ES-I3 (cell line): ENCODE data around the gene NSUN5.
"Not testable (repeated sequence)": the region's sequence is repeated elsewhere in the genome, so short reads cannot be mapped to it uniquely, and the experiment has no call there.

Source experiments
- H3K36me3 ChIP-seq: 2 replicates; pipeline ENCODE4 v1.6.1; 2013; ENCODE audit warnings: mild to moderate bottlenecking, low read length, control low read depth, moderate library complexity; ENCODE audit not compliant: insufficient read depth
- H3K4me1 ChIP-seq: 2 replicates; pipeline ENCODE4 v1.6.1; 2013; ENCODE audit warnings: mild to moderate bottlenecking, control low read depth, low read length; ENCODE audit not compliant: insufficient read depth
- H3K9ac ChIP-seq: 2 replicates; pipeline ENCODE4 v1.6.1; 2013; ENCODE audit warnings: low read depth, mild to moderate bottlenecking, low read length, moderate library complexity
- H3K9me3 ChIP-seq: 2 replicates; pipeline ENCODE4 v1.6.1; 2013; ENCODE audit warnings: mild to moderate bottlenecking, low read length, moderate library complexity; ENCODE audit not compliant: control insufficient read depth, insufficient read depth

NSUN5 gene

DNA sequence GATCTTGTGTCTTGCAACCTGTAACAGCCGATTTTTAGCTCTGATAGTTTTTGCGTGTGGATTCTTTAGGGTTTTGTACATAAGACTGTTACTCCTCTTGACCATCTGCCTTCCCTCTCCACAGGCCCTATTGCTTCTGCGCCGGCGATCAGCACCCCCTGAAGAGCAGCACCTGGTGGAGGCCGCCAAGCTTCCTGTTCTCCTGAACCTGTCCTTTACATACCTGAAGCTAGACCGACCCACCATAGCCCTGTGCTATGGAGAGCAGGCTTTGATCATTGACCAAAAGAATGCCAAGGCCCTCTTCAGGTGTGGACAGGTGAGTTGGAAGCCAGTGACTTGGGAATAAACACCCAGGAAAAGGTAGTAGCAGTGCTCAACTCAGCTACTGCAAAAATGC, 31.9 kb upstream of the NSUN5 start:
- H3K4me1 ChIP-seq = peaks cover 13% of the 10 kb centered on the region
- H3K9ac ChIP-seq = no peak overlapping the region
- H3K9me3 ChIP-seq = no peaks in the 10 kb centered on the region
- H3K36me3 ChIP-seq = no peaks in the 10 kb centered on the region

DNA sequence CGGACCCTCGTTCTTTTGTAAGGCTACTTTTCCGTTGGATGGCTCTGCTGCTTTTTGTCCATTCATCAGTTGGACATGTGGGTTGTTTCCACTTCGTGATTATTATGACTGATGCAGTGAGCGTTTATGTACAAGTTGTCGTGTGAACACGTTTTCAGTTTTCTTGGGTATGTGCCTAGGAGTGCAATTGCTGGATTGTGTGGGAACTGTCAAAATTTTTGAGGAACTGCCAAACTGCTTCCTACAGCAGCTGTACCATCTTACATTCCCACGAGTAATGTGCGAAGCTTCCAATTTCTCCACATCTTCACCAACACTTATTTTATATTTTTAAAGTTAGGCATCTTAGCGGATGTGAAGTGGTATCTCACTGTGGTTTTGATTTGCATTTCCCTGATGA, 29.7 kb upstream of the NSUN5 start:
- no peaks in the 10 kb centered on the region for H3K9me3 ChIP-seq
- no peaks in the 10 kb centered on the region for H3K36me3 ChIP-seq
- no peak overlapping the region for H3K9ac ChIP-seq
- H3K4me1 ChIP-seq = peaks cover 13% of the 10 kb centered on the region

DNA sequence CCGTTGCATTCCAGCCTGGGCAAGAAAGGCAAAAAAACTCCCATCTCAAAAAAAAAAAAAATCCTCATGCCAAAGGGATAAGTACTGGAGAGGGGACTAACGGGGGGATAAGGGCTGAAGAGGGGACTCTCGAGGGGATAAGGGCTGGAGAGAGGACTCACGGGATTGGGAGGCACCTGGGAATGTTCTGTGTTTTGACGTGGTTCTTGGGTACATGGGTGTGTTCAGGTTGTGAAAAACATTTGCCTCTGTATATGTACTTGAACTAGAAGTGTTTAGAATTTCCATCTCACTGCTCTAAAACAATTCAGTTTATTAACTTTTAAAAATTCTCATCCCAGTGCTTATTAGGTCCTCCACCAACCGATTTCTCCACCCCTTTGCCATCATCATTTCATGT, 23.8 kb upstream of the NSUN5 start:
- H3K9ac ChIP-seq = no peak overlapping the region
- H3K36me3 ChIP-seq = no peaks in the 10 kb centered on the region
- H3K9me3 ChIP-seq = no peaks in the 10 kb centered on the region
- H3K4me1 ChIP-seq = peaks cover 14% of the 10 kb centered on the region

DNA sequence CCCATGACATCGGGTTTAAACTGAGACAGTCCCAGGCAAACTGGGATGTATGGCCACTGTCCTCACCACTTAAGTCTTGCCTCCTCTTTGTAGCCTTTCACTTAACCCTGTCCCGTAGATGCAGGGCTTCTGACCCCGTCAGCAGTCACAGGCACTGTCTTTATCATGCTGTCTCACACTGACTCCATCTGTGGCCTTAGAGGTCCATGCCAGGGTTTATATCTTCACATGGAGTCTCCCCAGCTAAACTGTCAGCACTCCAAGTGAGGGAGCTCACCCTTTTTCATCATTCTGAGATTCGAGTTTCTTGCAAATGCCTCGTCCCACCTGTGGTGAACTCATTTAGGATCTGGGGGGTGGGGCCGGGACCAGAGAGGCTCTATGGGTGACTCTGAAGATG, 22.1 kb upstream of the NSUN5 start:
- H3K9me3 ChIP-seq = no peaks in the 10 kb centered on the region
- peaks cover 14% of the 10 kb centered on the region for H3K4me1 ChIP-seq
- no peak overlapping the region for H3K9ac ChIP-seq
- no peaks in the 10 kb centered on the region for H3K36me3 ChIP-seq

DNA sequence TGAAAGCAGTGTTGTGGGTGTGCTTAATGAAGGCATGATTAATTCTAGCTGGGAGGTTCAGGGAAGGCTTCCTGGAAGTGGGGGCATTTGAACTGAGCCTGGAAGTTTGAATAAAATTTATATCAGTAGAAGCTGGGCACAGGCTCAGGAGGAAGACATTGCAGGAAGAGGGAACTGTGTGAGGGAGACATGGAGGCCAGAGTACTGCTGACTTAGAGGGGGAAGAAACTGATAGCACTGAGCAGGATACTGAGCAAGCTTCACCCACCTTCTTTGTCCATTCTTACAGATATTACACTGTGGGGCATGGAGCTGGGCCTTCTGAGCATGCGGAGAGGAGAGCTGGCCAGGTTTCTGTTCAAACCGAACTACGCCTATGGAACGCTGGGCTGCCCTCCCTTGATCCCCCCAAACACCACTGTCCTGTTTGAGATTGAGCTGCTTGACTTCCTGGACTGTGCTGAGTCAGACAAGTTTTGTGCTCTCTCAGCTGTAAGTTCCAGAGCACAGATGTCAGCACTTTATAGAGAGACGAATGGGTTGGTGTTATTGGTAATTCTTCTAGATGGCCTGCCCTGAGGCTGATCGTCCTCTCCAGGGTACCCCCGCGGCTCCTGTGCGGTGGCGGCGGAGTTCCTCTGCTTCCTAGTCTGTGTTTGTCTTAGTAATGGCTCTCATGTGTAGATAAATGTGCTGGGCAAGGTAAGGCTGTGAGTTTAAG, 21.4 kb upstream of the NSUN5 start:
- H3K9ac ChIP-seq = no peak overlapping the region
- H3K36me3 ChIP-seq = no peaks in the 10 kb centered on the region
- peaks cover 14% of the 10 kb centered on the region for H3K4me1 ChIP-seq
- H3K9me3 ChIP-seq = no peaks in the 10 kb centered on the region

DNA sequence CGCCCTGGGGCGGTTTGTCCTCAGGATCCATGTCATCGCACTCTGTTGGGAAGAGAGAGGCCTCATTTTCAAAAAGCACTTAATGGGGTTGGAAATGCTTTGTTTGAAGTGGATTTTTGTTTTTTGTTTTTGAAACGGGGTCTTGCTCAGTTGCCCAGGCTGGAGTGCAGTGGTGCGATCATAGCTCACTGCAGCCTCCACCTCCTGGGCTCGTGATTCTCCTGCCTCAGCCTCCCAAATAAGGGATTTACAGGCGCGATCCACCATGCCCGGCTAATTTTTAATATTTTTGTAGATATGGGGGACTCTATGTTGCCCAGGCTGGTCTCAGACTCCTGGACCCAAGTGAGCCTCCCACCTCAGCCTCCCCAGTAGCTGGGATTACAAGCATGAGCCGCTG, 20.1 kb upstream of the NSUN5 start:
- no peak overlapping the region for H3K9ac ChIP-seq
- H3K36me3 ChIP-seq = no peaks in the 10 kb centered on the region
- peaks cover 14% of the 10 kb centered on the region for H3K4me1 ChIP-seq
- no peaks in the 10 kb centered on the region for H3K9me3 ChIP-seq

DNA sequence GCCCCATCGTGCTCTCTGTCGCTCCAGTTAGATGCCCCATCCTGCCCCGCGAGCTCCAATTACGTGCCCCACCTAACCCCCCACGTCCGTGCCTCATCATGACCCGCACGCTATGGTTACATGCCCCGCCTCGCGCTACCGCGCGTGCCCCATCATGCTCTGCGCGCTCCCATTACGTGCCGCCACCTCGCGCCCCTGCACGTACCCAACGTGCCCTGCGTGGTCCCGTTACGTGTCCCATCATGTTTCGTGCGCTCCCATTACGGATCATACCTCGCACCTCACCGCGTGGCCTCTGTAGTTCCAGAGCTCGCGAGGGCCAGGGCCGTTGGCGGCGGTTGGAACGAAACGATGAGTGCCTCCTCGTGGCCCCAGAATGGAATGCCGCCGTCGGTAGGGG, 19.3 kb upstream of the NSUN5 start, which contains the start of the genes FKBP6 and TRIM50:
FKBP6 (plus strand) TSS at position 240 of the 400 bp plus-strand sequence. CDS start 268 bp downstream, outside the sequence.
TRIM50 (minus strand) TSS at position 161 of the 400 bp plus-strand sequence. CDS start 3,295 bp downstream, outside the sequence.
- H3K9me3 ChIP-seq, H3K9ac ChIP-seq, H3K36me3 ChIP-seq: not testable (repeated sequence)
- peaks cover 14% of the 10 kb centered on the region for H3K4me1 ChIP-seq

DNA sequence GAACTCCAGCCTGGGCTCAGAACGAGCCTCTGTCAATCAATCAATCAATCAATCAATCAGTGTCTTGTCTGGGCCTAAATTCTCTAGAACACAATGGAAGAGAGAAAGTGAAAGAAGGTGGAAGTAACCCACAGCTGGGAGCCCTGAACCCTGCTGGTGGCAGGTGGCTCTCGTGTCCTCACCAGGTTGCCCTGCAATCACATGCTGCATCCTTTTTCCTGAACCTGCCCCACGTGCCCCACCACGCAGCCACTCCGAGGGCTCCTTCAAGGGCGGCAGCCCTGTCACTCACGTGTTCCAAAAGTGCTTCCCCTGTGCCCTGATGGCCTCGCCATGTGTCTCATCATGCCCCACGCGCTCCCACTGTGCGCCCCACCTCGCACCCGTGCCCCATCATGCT, 18.8 kb upstream of the NSUN5 start:
- H3K9me3 ChIP-seq, H3K9ac ChIP-seq, H3K36me3 ChIP-seq: not testable (repeated sequence)
- H3K4me1 ChIP-seq = peaks cover 14% of the 10 kb centered on the region

DNA sequence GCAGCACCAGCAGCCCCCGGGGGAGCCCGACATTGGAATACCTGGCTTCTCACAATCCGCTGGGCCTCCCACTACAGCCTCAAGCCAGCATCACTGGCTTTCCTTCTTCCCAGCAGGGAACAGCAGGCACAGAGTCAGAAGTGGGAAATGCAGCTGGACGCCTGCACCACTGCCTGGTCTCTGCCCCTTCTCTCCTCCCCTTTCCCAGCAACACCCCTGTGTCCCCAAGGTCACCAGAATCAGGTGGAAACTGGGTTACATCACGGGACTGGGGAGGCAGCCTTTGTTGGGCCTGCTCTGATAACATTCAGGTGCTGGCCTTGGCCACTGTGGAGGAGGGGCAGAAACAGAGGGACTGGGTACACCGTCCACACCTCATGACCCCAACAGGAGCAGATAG, 16.8 kb upstream of the NSUN5 start:
- H3K9me3 ChIP-seq, H3K4me1 ChIP-seq, H3K36me3 ChIP-seq, H3K9ac ChIP-seq: not testable (repeated sequence)

DNA sequence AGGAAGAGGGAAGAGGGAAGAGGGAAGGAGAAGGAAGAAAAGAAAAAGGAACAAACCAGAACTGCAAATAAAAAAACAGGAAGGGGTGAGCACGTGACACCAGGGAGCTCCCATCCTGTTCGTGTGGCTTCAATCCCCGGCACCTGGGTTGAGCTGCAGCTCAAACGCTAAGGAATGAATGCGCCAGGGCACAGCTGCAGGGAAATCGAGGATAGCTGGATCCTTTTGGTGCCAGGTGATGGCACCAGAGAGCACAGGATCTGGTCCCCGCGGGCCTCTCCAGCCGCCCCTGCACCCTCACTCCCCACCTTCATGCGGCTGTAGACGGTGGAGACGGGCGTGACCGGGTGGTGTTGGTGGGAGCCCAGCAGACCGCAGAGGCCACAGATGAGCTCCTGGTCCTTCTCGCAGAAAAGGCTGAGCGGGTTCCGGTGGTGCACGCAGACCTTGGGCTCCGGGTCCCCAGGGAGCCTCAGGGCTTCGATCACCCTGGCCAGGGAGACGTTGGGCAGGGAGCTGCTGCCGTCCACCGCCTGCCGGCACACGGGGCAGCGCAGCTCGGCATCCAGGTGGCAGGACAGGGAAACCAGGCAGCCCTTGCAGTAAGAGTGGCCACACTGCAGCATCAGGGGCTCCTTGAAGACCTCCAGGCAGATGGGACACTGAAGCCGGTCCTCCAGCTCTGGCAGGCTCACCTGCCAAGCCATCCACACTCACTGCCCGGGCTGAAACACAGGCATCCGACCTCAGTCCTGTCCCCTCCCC, 15.6 kb upstream of the NSUN5 start:
- H3K36me3 ChIP-seq, H3K9me3 ChIP-seq, H3K4me1 ChIP-seq: not testable (repeated sequence)
- H3K9ac ChIP-seq = 0 out of 2 replicates have a peak overlapping the region, but pooled peaks have one; percentile 25

DNA sequence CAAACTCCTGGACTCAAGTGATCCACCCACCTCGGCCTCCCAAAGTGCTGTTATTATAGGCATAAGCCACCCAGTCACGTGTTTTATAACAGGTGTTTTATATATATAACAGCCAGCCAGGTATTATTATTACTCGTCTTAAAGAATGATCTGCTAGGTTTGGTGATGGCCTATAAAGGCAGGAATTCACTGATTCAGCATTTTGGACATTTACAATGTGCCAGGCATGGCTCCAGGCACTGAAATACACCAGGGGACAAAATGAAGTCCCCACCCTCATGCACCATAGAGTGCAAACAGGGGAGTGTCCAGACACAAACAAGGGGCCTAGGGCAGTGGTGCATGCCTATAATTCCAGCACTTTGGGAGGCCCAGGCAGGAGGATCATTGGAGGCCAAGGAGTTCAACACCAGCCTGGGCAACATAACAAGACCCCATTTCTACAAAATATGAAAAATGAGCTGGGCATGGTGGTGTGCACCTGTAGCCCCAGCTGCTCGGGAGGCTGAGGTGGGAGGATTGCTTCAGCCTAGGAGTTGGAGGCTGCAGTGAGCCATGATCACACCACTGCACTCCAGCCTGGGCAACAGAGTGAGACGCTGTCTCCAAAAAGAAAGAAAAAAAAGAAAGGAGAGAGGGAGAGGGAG, 14.9 kb upstream of the NSUN5 start:
- not testable (repeated sequence) for H3K9me3 ChIP-seq, H3K36me3 ChIP-seq, H3K4me1 ChIP-seq, H3K9ac ChIP-seq

DNA sequence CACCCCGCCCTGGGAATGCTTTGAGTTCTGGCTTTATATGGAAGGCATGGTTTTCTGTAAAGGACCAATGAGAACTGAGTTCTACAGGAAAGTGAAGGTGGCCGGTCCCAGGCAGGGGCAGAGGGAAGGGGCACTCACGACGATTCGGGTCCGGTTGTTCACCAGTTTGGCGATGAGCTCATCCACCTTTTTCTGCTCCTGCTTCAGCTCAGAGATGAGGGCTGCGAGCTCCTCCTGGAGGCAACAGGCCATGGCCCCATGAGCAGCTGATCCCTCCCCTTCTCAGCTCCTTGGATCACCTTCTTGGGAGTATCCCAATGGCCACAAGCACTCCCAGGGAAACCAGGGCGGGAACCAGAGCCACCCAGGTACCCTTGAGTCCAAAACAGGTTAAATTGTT, 11.4 kb upstream of the NSUN5 start:
- H3K9ac ChIP-seq, H3K4me1 ChIP-seq, H3K36me3 ChIP-seq, H3K9me3 ChIP-seq: not testable (repeated sequence)

DNA sequence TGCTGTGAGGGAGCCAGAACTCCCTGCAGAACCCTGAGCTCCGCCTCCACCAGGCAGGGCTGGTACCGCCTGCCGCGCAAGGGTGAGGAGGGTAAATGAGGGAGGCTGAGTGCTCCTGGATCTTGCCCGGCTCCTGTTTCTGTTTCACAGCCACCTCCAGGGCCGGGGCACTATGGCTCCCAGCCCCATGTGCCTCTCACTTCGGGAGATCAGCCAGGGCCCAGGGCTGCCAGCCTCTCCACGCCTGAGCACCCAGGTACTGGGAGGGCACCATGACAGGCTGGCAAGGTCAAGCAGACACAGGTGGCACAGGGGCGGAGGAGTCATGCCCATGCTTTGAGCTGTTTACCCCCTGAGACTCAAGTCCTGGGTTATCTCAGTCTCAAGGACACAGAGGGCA, 10.9 kb upstream of the NSUN5 start:
- not testable (repeated sequence) for H3K9ac ChIP-seq, H3K9me3 ChIP-seq, H3K4me1 ChIP-seq, H3K36me3 ChIP-seq

DNA sequence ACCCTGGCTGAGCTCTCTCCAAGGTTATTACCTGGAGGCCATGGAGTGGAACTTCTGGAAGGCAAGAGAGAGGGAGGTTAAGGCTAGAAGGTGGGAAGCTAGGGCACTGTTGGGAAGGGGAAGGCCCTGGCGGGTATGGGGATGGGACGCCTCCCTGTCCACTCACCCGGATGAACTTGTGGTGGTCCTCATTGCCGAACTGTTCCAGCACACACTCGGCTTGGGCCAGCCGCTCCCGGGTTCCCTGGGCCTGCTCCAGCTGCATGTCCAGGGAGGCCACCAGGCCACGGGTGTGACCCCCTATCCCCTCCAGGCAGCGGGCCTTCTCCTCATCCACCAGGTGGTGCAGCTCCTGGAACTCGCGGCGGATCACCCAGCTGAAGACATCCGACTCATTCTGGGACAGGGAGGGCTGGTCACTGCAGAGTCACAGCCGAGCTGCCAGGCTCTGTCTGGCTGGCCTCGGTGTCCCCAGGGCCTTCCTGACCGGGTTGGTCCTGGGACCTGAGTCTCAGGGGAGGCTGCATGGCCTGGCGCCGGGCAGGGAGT, 10.1 kb upstream of the NSUN5 start:
- not testable (repeated sequence) for H3K9ac ChIP-seq, H3K9me3 ChIP-seq, H3K4me1 ChIP-seq, H3K36me3 ChIP-seq
